Activated CD8-positive, alpha-beta T cell treated with anti-CD3 and anti-CD28 coated beads for 36 hours (primary cell): ENCODE results near the gene GNAT1. TPM values are rescaled to one million over a fixed set of nuclear protein-coding genes. Genes with fewer than 3 reads are reported as not detected.
A peak's percentile ranks its signal among the peaks of the same experiment; 100 is the strongest.

Experiments
- ATAC-seq: fragments of 200-7000 bp; cut with Tn5 transposase; one replicate; pipeline ENCODE4 v1.10.0; 2021; ENCODE audit warnings: mild to moderate bottlenecking, moderate library complexity
- CTCF ChIA-PET: fragments of 350-600 bp; sonication (Branson Sonifier 250); formaldehyde crosslinking; loops from one replicate; lab custom pipeline; 2021; ENCODE audit warnings: antibody characterized with exemption; lab: Charles Lee
- POLR2A ChIA-PET: fragments of 350-600 bp; sonication (Branson Sonifier 250); formaldehyde crosslinking; loops from one replicate; lab custom pipeline; 2021; ENCODE audit warnings: antibody characterized with exemption; lab: Charles Lee
- DNase-seq: peaks from one replicate; pipeline ENCODE4 v3.0.0-alpha.2; 2020
- H3K27ac Mint-ChIP-seq: one replicate; pipeline ENCODE4 v1.8.0; 2021; ENCODE audit warnings: mild to moderate bottlenecking, mixed read lengths
- H3K27me3 Mint-ChIP-seq: one replicate; pipeline ENCODE4 v1.8.0; 2021; ENCODE audit warnings: mixed read lengths
- H3K36me3 Mint-ChIP-seq: one replicate; pipeline ENCODE4 v1.8.0; 2021; ENCODE audit warnings: low read depth, mixed read lengths
- H3K4me1 Mint-ChIP-seq: one replicate; pipeline ENCODE4 v1.8.0; 2021; ENCODE audit warnings: low read depth, mixed read lengths
- H3K4me3 Mint-ChIP-seq: one replicate; pipeline ENCODE4 v1.8.0; 2021; ENCODE audit warnings: mild to moderate bottlenecking, moderate library complexity, mixed read lengths
- H3K9me3 Mint-ChIP-seq: one replicate; pipeline ENCODE4 v1.8.0; 2021; ENCODE audit warnings: mixed read lengths
- CTCF ChIP-seq: fragments of 200-600 bp; IDR thresholded peaks from one replicate; pipeline ENCODE4 v1.8.0; 2022; ENCODE audit warnings: antibody characterized with exemption, mild to moderate bottlenecking
- intact Hi-C: fragments of 100-400 bp; cut with micrococcal nuclease; formaldehyde crosslinking; loops from one replicate; pipeline ENCODE4 v1.10.0; 2022
- total RNA-seq, 2 experiments: library from RNA; stranded (reverse); gene quantifications; one replicate each; pipeline ENCODE4 v1.2.3, GENCODE V29; 2021

The GNAT1 gene
- total RNA-seq, 2 experiments from 2014 or later = 0.11 to 0.23 TPM

GRCh38 chr3:50194128-50194902, 2.9 kb downstream of the GNAT1 start:
- DNase-seq = peak; percentile 88
- ATAC-seq = peak; percentile 71
- peaks cover 11% of the 10 kb centered on the region for H3K4me1 Mint-ChIP-seq
- H3K27ac Mint-ChIP-seq = no peak overlapping the region
- peak overlapping the region; percentile 18 for H3K4me3 Mint-ChIP-seq
- intact Hi-C loops = no loop called here
- H3K9me3 Mint-ChIP-seq = no peaks in the 10 kb centered on the region
- POLR2A ChIA-PET = interaction anchor here (0.6 to 2.4 kb wide), 9 partner anchors 25 to 83 kb away, joined by 3 to 16 read pairs (median 3); no protein-coding TSS in a partner anchor
- CTCF ChIA-PET = interaction anchor here (0.6 to 7.0 kb wide), 43 partner anchors 8 to 523 kb away, joined by 3 to 204 read pairs (median 4); partner anchors contain the start of genes GNAI2, HYAL1, HYAL3 and NAA80
- peak; percentile 85 for TF ChIP-seq CTCF
- H3K27me3 Mint-ChIP-seq = peaks cover 16% of the 10 kb centered on the region
- no peaks in the 10 kb centered on the region for H3K36me3 Mint-ChIP-seq

GRCh38 chr3:50194903-50195500, 3.6 kb downstream of the GNAT1 start:
- TF ChIP-seq CTCF = no peak

GRCh38 chr3:50195501-50196252, 4.3 kb downstream of the GNAT1 start:
- Mint-ChIP-seq H3K4me3 (no peak overlapping the region), H3K4me1 (peaks cover 11% of the 10 kb centered on the region), H3K27ac (no peak overlapping the region), H3K9me3 (no peaks in the 10 kb centered on the region), H3K36me3 (no peaks in the 10 kb centered on the region), H3K27me3 (peaks cover 17% of the 10 kb centered on the region)
- ATAC-seq = no peak
- ChIA-PET CTCF (interaction anchor here (0.7 to 7.0 kb wide), 26 partner anchors 7 to 524 kb away, joined by 3 to 204 read pairs (median 6); partner anchors contain the start of genes GNAI2, HYAL3, NAA80 and SLC38A3), POLR2A (interaction anchor here (0.9 to 2.4 kb wide), 8 partner anchors 25 to 97 kb away, joined by 3 to 16 read pairs (median 3); partner anchors contain the start of gene IFRD2)
- DNase-seq = no peak
- intact Hi-C loops = no loop called here
- TF ChIP-seq CTCF = no peak

More at GRCh38 chr3:50194903-50195500, 3.6 kb downstream of the GNAT1 start:
- no peak overlapping the region for H3K27ac Mint-ChIP-seq
- H3K36me3 Mint-ChIP-seq = no peaks in the 10 kb centered on the region
- peak; percentile 62 for DNase-seq
- intact Hi-C loops = no loop called here
- ChIA-PET POLR2A (interaction anchor here (0.6 to 2.4 kb wide), 8 partner anchors 25 to 82 kb away, joined by 3 to 16 read pairs (median 3); no protein-coding TSS in a partner anchor), CTCF (interaction anchor here (0.7 to 7.0 kb wide), 38 partner anchors 8 to 523 kb away, joined by 3 to 204 read pairs (median 4); partner anchors contain the start of genes GNAI2, HYAL1, HYAL3 and NAA80)
- peaks cover 11% of the 10 kb centered on the region for H3K4me1 Mint-ChIP-seq
- H3K27me3 Mint-ChIP-seq = peaks cover 16% of the 10 kb centered on the region
- no peaks in the 10 kb centered on the region for H3K9me3 Mint-ChIP-seq
- ATAC-seq = peak; percentile 69
- peak overlapping the region; percentile 18 for H3K4me3 Mint-ChIP-seq

GRCh38 chr3:50196253-50196801, 4.9 kb downstream of the GNAT1 start:
- POLR2A ChIA-PET = interaction anchor here (0.5 to 1.8 kb wide), 4 partner anchors 23 to 96 kb away, joined by 3 to 4 read pairs (median 3); partner anchors contain the start of gene IFRD2
- H3K27ac Mint-ChIP-seq = no peak overlapping the region

More at GRCh38 chr3:50196253-50196801, 4.9 kb downstream of the GNAT1 start:
- H3K4me1 Mint-ChIP-seq = peaks cover 11% of the 10 kb centered on the region
- TF ChIP-seq CTCF = no peak
- no peaks in the 10 kb centered on the region for H3K9me3 Mint-ChIP-seq
- H3K27me3 Mint-ChIP-seq = peaks cover 23% of the 10 kb centered on the region
- no peaks in the 10 kb centered on the region for H3K36me3 Mint-ChIP-seq
- no peak for ATAC-seq
- CTCF ChIA-PET = interaction anchor here (0.7 to 7.0 kb wide), 9 partner anchors 11 to 100 kb away, joined by 3 to 204 read pairs (median 4); partner anchors contain the start of gene SLC38A3
- intact Hi-C loops = no loop called here
- H3K4me3 Mint-ChIP-seq = no peak overlapping the region
- no peak for DNase-seq
